Amniotic stem cell (primary cell): ENCODE results near the gene SPATA25.
"Not testable (repeated sequence)": the region's sequence is repeated elsewhere in the genome, so short reads cannot be mapped to it uniquely, and the experiment has no call there.

Experiments
- DNase-seq: peaks from one replicate; lab custom pipeline; 2025; lab: John Stamatoyannopoulos, UW

SPATA25 gene

GRCh38 chr20:45913116-45913515, 25.7 kb upstream of the SPATA25 start:
- DNase-seq = no peak

DNA sequence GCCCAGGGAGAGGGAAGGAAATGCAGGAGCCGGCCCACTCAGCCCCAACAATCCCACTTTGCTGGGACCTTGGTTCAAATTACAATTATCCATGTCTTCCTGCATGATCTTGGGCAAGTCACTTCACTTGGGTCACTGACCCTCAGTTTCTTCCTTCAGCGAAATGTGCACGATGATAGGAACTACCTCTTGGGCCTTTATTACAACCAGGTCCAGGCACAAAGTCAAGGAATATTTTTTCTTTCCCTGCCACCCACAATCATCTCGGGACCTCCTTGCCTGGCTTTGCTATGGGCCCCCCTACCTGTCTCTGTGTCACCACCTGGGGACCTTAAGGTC, 24.9 kb upstream of the SPATA25 start:
- DNase-seq = no peak

GRCh38 chr20:45911486-45912343, 24.3 kb upstream of the SPATA25 start, which contains the start of gene PLTP:
Gene PLTP (minus strand): TSS chr20:45912155. CDS start chr20:45911452, 703 bp downstream.
- no peak for DNase-seq

DNA sequence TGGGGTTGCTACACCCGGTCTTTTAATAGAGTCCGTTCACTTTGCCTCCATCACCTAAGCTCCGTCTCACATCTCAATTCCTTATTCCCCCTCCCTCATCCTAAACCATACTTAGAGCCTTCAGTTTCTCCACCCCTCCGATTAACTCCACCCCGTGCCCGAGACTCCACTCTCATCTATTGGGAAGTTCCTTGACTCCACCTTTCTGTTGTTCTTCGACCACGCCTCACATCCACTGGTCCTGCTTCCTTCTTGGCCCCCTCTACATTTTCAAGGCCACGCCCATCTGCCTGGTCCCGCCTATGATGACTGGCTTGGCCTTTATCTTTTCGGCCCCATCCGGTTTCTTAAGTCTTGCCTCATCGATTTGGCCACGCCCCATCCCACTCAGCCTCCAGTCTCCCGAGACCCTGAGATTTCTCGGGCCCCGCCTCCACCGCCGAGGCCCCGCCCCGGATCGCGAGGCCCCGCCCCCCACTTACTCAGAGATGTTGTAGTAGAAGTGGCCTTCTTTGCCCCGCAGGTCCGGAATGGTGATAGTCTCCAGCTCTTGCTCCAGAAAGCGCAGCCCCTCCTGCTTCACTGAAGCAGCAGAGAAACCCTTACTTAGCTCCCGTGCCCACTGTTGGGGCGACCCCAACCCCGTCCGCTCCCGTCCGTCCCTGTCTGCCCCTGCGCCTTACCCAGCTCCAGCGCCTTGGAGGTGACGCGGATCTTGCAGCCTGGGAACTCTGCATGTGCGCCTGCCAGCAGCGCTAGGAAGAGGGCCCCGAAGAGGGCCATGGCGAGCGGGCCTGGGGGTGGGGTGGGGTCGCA, 23.5 kb upstream of the SPATA25 start:
- peak; percentile 86 for DNase-seq

DNA sequence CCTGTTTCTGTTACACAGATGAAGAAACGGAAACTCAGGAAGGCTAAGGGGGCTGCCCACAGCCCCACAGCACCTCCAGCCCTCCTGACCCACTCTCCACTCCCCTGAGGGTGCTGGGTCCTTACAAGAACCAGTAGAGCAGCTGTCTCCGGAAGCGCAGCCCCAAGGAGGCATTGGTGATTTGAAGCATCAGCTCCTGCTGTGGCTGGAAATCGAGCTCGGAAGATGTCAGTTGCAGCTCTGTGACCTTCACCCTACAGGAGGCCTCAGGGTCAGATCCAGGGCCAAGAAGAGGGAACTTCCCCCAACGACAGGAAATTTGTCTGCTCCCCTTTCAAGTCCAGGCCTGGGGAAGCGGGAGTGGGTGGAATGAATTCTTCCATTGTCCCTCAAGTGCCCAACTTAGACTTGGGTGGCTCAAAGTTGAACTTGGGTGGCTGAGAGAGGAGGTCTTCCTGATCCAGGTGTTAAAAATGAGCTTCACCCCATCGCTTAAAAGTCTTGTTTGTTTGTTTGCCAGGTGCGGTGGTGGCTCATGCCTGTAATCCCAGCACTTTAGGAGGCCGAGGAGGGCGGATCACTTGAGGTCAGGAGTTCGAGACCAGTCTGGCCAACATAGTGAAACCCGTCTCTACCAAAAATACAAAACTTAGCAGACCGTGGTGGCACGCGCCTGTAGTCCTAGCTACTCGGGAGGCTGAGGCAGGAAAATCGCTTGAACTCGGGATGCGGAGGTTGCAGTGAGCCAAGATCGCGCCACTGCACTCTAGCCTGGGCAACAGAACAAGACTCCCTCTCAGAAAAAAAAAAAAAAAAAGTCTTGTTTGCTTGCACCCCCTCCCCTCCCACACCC, 22.6 kb upstream of the SPATA25 start:
- DNase-seq = no peak

- no peak for DNase-seq
Observed at GRCh38 chr20:45909336-45909808, 21.9 kb upstream of the SPATA25 start.

DNA sequence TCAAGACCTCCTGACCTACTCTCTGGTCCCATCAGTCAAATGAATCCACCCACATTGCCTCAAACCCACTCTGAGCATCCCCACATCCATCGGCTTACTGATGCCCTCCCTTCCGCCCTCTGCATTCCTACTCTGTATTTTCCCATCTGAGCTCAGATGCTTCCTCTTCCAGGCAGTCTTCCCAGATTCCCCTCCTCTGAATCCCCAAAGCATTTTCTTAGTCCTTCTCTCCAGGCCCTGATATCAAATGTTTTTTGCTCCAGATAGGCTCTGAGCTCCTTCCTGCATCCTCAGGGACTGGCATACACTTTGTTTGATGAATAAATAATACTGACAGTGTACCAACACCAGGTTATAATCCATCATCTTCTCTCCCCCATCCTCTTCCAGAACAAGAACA, 20.7 kb upstream of the SPATA25 start:
- no peak for DNase-seq

DNA sequence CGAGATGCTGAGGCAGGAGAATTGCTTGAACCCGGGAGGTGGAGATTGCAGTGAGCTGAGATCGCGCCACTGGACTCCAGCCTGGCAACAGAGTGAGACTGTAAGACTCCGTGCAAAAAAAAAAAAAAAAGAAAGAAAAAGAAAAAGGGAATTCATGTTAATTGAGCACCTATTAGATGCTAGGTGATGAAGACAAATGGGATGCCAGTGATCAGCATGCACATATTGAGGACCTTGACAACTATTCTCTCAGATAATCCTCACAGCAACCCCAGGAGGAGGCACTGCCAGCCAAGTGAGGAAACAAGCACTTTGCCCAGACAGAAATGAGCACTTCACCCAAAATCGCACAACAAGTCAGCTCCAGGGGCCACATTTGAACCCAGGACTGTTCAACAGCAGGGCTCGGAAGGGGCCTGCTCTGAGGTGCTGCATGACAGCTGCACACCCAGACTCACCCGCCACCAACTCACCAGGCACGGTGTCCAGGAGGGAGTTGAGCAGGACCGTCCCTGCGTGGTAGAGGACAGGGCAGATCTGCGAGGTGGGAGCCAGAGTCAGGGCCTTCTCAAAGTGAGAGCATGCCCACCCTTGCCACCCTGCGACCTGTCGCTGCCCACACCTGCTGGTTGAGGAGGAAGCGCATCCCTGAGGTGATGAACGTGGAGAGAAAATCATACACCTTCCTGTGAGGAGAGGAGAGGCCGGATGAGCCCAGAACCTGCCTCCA, 20.0 kb upstream of the SPATA25 start:
- DNase-seq = no peak

- DNase-seq = peak; percentile 87
Observed at GRCh38 chr20:45905505-45906079, 18.2 kb upstream of the SPATA25 start.

DNA sequence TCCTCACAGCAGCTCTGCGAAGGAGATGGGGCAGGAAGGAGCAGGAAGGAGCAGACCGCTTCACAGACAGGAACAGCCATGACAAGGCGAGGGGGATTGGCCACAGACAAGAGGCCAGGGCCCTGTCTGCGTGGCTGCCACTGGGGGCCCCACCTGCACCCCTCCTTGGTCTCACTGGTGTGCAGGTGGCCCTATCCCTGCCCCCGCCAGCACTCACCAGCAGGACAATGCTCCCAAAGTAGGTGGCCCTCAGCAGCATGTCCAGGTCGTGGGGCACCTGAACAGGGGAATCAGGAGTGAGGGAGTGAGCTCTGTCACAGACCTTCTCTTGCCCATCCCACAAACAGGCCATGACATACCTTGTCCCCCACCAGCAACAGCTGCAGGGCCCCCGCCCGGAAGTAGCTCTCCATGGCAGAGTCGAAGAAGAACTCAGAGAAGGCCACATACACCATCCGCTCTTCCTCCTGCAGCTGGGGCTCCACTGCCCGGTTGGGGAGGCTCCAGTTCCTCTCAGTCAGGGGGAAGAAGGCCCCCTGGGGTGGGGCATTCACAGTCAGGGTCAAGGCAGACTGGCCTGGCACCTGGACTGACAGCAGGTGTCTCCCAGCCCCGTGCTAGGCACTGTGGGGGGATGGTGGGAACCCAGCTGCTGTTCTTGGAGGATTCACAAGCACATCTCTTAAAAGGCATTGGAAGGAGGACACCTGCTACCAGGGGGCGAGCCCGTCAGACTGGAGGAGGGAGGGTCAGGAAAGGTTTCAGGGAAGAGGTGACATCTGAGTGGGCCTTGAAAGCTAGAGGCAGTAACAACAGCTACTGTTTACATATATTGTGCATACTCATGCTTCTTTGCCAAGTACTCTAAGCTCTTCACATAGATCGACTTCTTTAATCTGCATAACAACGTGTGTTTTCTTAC, 17.4 kb upstream of the SPATA25 start:
- no peak for DNase-seq

DNA sequence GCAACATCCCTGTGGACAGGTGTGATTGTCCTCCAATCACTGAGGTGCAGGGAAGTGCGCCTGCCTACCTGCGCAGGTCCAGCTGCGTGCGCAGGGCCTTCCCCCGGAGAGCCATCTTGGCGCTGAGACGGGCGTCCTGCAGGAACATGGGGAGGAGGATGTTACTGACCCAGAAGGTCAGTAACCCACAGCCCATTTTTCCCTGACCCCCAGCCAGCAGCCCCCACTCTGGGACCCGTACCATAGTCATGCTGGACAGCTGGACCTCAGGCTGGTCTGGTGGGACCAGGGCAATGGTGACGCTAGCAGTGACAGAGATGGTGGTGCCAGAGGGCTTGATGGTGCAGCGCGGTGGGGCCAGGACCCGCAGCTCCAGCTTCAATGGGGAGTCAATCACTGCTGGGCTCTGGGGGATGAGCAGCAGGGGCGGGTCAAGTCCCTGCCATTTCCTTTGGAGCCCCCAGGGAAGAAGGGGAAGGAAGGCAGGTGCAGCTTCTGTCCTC, 14.8 kb upstream of the SPATA25 start:
- no peak for DNase-seq

- not testable (repeated sequence) for DNase-seq
Observed at GRCh38 chr20:45901332-45901731, 13.9 kb upstream of the SPATA25 start.

DNA sequence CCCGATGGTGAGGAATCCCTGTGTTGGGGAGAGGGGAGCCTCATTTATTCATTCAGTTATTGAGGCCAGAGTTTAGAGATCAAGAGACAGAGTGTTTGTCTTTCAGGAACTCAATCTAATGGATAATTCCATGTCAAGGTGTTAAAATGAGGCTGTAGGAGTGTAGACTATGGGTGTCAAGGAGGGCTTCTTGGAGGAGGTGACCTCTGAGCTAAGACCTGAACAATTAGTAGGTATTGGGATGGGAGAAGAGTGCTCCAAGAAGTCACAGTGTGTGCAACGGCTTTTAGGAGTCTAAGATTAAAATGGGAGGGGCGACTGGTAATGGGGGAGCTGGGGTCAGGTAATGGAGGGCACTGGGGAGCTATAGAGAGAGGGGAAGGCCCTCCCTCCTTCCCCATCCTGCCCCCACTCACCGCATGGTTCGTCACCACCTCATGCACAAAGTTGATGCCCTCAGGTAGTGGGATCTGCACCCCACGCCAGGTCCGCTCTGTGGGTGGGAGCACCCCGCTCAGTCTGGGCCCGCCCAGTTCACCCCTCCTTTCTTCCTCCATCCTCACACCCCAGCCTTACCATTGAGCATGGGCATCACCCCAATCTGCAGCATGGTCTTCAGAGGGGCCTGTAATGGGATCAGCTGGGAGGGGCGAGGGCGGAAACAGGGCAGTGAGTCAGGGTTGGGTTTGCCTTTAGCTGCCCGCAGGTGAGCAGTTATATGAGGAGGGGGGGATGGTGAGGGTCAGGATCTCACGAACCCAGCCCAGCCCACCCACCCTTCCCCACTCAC, 11.8 kb upstream of the SPATA25 start:
- no peak for DNase-seq

- DNase-seq = no peak
Observed at GRCh38 chr20:45898285-45898684, 10.9 kb upstream of the SPATA25 start.

- no peak for DNase-seq
Observed at GRCh38 chr20:45897692-45898091, 10.3 kb upstream of the SPATA25 start.

- DNase-seq = no peak
Observed at GRCh38 chr20:45897289-45897688, 9.9 kb upstream of the SPATA25 start.

GRCh38 chr20:45896641-45897161, 9.3 kb upstream of the SPATA25 start:
- DNase-seq = no peak

DNA sequence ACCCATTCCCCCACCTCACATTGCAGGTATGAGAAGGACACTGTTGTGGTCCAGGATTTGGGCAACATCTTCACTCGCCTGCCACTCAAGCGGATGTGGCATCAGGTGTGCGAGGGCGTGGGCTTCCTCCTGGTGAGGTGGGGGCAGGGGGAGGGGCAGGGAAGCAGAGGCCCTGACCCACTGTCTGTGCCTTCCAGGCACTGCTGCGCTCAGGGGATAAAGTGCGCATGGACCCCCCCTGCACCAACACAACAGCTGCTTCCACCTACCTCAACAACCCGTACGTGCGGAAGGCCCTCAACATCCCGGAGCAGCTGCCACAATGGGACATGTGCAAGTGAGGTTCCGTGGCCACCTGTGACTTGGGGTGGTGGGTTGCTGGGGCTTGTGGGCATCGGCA, 7.4 kb upstream of the SPATA25 start:
- no peak for DNase-seq

- no peak for DNase-seq
Observed at GRCh38 chr20:45893831-45894230, 6.4 kb upstream of the SPATA25 start.
